Fibroblast of villous mesenchyme (primary cell): Measurements from ENCODE around the gene HRH2. TPM values are rescaled to one million over a fixed set of nuclear protein-coding genes. Genes with fewer than 3 reads are reported as not detected.

Experiments
- DNase-seq: peaks from one replicate; pipeline ENCODE4 v3.0.0-alpha.2; 2010; ENCODE audit warnings: low read depth
- H3K4me3 ChIP-seq: 2 replicates; pipeline ENCODE4 v1.5.1; 2011; ENCODE audit warnings: low read depth, mild to moderate bottlenecking, low read length
- CTCF ChIP-seq: IDR thresholded peaks from 2 replicates; pipeline ENCODE4 v1.5.1; 2012; ENCODE audit warnings: low read depth, mild to moderate bottlenecking, low read length; ENCODE audit not compliant: insufficient read depth
- total RNA-seq: library from RNA; depleted of rRNA; stranded (reverse); fragments of >200 nt; gene quantifications from 2 replicates; pipeline ENCODE4 v1.2.3, GENCODE V29; 2012

HRH2 gene
- total RNA-seq, 1 donor, result not detected

DNA sequence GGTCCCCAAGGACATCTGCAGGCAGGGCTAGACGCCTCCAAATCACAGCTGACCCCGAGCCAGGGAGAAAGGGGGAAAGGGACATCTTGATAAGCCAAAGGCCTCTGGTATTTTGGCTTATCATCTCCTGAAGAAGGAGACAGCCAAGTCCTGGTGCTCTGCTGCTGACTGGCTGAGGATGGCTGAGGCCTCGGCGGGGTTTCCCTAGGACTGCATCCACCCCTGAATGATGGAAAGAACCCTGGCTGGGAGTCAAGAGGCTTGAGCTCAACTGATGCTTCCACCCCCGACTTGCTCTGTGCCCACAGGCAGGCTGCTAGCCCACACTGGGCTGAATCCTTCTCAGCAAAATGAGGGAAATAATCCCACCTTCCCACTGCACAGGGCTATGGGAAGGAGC lies 30.9 kb upstream of the HRH2 start:
- no peak for DNase-seq
- TF ChIP-seq CTCF, result no peak
- no peak overlapping the region for H3K4me3 ChIP-seq

- no peak overlapping the region for H3K4me3 ChIP-seq
- no peak for TF ChIP-seq CTCF
- DNase-seq, result no peak
Observed at GRCh38 chr5:175627739-175628138, 30.1 kb upstream of the HRH2 start.

DNA sequence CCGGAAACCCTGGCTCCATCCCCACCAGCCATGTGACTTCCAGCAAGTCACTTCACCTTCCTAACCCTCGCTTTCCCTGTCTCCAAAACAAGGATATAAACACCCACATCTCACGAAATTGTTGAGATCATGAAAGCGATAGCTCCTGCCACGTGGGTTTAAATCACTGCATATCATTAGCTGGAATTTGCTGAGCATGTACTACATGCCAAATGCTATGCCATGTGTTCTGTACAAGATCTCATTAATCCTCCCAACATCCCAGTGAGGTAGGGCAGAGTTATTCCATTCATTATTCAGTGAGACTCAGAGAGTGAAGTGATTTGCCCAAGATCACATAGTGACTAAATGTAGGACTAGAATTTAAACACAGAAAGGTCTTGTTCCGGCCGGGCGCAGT lies 29.2 kb upstream of the HRH2 start:
- no peak for DNase-seq
- no peak for TF ChIP-seq CTCF
- no peak overlapping the region for H3K4me3 ChIP-seq

DNA sequence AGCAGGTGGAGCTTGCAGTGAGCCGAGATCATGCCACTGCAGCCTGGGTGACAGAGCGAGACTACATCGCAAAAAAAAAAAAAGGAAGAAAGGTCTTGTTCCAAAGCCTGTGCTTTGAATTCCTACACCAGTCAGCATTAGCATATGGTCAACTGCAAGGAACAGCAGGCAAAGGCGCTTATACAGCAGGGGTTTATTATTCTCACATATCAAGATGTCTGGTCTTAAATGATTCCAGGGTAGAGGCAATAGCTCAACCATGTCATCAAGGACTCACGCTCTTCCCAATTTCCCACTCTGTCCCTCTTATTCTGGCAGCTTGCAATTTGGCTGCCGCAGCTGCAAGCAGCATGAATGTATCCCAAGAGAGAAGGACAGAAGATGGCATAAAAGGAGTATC lies 28.6 kb upstream of the HRH2 start:
- H3K4me3 ChIP-seq, result no peak overlapping the region
- DNase-seq, result no peak
- no peak for TF ChIP-seq CTCF

- no peak for TF ChIP-seq CTCF
- no peak overlapping the region for H3K4me3 ChIP-seq
- DNase-seq, result no peak
Observed at GRCh38 chr5:175629793-175630192, 28.1 kb upstream of the HRH2 start.

- DNase-seq, result no peak
- no peak for TF ChIP-seq CTCF
- no peak overlapping the region for H3K4me3 ChIP-seq
Observed at GRCh38 chr5:175635854-175636584, 21.9 kb upstream of the HRH2 start.

DNA sequence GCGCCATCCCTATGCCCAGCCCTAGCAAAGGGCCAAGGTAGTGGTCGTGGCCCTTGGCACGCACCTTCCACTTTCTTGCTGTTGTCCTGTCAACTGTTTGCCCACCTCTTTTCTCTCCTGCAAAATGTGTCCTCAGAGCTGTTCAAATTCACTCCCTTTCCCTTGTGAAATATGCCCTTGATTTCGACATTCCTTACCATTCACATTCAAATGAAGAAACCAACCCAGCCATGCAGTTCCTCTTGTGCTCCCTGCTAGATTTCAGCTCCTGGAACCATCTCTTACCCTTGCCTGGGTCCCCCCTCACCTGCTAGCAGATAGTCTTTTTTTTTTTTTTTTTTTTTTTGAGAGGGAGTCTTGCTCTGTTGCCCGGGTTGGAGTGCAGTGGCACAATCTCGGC lies 19.6 kb upstream of the HRH2 start:
- no peak for TF ChIP-seq CTCF
- H3K4me3 ChIP-seq, result no peak overlapping the region

More for the DNA sequence above, 19.6 kb upstream of the HRH2 start:
- DNase-seq, result no peak
